ENCODE results near the gene TTC12.

GRCh38 chr11:113270080-113270479 lies 44.3 kb upstream of the TTC12 start:
- TF ChIP-seq GATA3 (IDR thresholded peaks at IDR 0.05; ENCODE audit: low read depth, low read length) (no peak), GATA2 (IDR thresholded peaks at IDR 0.05; ENCODE audit: low read depth, low read length) (no peak)

All from SH-SY5Y (cell line).